A549 (cell line): ENCODE data around the gene TMEM86B.

Experiments
- CEBPB ChIP-seq, 2 experiments: fragments of >200 bp in 1 of 2; sonication (Bioruptor Twin) in 1 of 2; formaldehyde crosslinking in 1 of 2; IDR thresholded peaks; 2 replicates each; pipeline ENCODE4 v1.6.1; 2012 to 2016
- EHMT2 ChIP-seq: fragments of 200-600 bp; sonication (generic); IDR thresholded peaks from 2 replicates; pipeline ENCODE4 v1.6.1; 2016; ENCODE audit warnings: antibody characterized with exemption, low read depth, mild to moderate bottlenecking, moderate library complexity
- EP300 ChIP-seq, 2 experiments: fragments of >200 bp; sonication (Bioruptor Twin); formaldehyde crosslinking; IDR thresholded peaks; 2 replicates in 1 of 2; 3 replicates in 1 of 2; pipeline ENCODE4 v1.6.1; 2016 to 2017
- FOXS1 ChIP-seq: fragments of 250-450 bp; sonication (Bioruptor Pico); IDR thresholded peaks from 2 replicates; pipeline ENCODE4 v1.5.0; 2020; ENCODE audit warnings: mild to moderate bottlenecking, moderate library complexity
- JUNB ChIP-seq: fragments of >200 bp; sonication (Bioruptor Twin); formaldehyde crosslinking; IDR thresholded peaks from 2 replicates; pipeline ENCODE4 v1.6.1; 2016
- MAFK ChIP-seq: fragments of 450-650 bp; IDR thresholded peaks from 2 replicates; pipeline ENCODE4 v1.6.1; 2014; ENCODE audit not compliant: partially characterized antibody
- NFE2L2 ChIP-seq: fragments of 150-350 bp; conservative IDR thresholded peaks from 2 replicates; pipeline ENCODE4 v1.6.1; 2014; ENCODE audit warnings: low read length
- POLR2A ChIP-seq: IDR thresholded peaks from 2 replicates; pipeline ENCODE4 v1.6.1; 2012; ENCODE audit warnings: mild to moderate bottlenecking, low read length
- SMC3 ChIP-seq: fragments of >200 bp; sonication (Bioruptor Twin); formaldehyde crosslinking; IDR thresholded peaks from 3 replicates; pipeline ENCODE4 v1.6.1; 2018; ENCODE audit warnings: inconsistent platforms
- TP53 ChIP-seq: fragments of 250-450 bp; sonication (Bioruptor Pico); IDR thresholded peaks from 2 replicates; pipeline ENCODE4 v1.5.0; 2021; ENCODE audit warnings: mild to moderate bottlenecking, moderate library complexity
- ZNF302 ChIP-seq: fragments of 250-450 bp; sonication (Bioruptor Pico); IDR thresholded peaks from 2 replicates; pipeline ENCODE4 v1.9.0; 2021; ENCODE audit warnings: inconsistent platforms, mild to moderate bottlenecking, moderate library complexity
- TF ChIP-seq, protein P1 (sequence below): fragments of 450-650 bp; IDR thresholded peaks from 2 replicates; pipeline ENCODE4 v1.6.1; 2014; ENCODE audit warnings: antibody characterized with exemption
- TF ChIP-seq, protein P2 (sequence below): fragments of >200 bp; sonication (Bioruptor Twin); formaldehyde crosslinking; IDR thresholded peaks from 3 replicates; pipeline ENCODE4 v1.5.1; 2016
- TF ChIP-seq, protein P3 (sequence below): fragments of 200-600 bp; sonication (generic); IDR thresholded peaks from 2 replicates; pipeline ENCODE4 v1.6.1; 2016; ENCODE audit warnings: antibody characterized with exemption, mild to moderate bottlenecking, moderate library complexity

DNA sequence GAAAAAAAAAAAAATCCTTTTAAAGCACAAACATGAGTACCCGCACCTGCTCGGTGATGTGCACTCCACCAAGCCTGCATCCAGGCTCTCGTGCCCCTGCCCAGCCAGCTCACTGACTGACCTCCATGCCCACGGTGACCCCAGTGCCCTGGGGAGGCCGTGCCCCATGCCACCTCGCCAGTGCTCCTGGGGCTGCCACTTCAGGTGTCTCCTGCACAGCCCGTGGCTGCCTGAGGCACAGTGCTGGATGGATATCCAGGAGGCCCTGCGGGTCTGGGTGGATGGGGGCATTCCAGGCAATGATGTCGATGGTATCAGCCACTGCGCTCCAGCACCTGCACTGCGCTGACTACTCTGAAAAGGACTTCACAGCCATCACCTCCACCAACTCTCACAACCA is 21.3 kb upstream of the TMEM86B start:
- TF ChIP-seq, protein P1, sequence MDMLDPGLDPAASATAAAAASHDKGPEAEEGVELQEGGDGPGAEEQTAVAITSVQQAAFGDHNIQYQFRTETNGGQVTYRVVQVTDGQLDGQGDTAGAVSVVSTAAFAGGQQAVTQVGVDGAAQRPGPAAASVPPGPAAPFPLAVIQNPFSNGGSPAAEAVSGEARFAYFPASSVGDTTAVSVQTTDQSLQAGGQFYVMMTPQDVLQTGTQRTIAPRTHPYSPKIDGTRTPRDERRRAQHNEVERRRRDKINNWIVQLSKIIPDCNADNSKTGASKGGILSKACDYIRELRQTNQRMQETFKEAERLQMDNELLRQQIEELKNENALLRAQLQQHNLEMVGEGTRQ, result no peak
- TF ChIP-seq NFE2L2 (no peak), TP53 (CRISPR knock-in tag) (no peak), SMC3 (no peak), POLR2A (no peak), CEBPB (IDR thresholded peaks at IDR 0.05) (no peak), EP300 (IDR thresholded peaks at IDR 0.05) (no peak), EHMT2 (no peak), MAFK (no peak), JUNB (no peak), FOXS1 (CRISPR knock-in tag) (no peak), ZNF302 (CRISPR knock-in tag) (no peak)
- TF ChIP-seq, protein P2, sequence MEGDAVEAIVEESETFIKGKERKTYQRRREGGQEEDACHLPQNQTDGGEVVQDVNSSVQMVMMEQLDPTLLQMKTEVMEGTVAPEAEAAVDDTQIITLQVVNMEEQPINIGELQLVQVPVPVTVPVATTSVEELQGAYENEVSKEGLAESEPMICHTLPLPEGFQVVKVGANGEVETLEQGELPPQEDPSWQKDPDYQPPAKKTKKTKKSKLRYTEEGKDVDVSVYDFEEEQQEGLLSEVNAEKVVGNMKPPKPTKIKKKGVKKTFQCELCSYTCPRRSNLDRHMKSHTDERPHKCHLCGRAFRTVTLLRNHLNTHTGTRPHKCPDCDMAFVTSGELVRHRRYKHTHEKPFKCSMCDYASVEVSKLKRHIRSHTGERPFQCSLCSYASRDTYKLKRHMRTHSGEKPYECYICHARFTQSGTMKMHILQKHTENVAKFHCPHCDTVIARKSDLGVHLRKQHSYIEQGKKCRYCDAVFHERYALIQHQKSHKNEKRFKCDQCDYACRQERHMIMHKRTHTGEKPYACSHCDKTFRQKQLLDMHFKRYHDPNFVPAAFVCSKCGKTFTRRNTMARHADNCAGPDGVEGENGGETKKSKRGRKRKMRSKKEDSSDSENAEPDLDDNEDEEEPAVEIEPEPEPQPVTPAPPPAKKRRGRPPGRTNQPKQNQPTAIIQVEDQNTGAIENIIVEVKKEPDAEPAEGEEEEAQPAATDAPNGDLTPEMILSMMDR, result no peak
- TF ChIP-seq, protein P3, sequence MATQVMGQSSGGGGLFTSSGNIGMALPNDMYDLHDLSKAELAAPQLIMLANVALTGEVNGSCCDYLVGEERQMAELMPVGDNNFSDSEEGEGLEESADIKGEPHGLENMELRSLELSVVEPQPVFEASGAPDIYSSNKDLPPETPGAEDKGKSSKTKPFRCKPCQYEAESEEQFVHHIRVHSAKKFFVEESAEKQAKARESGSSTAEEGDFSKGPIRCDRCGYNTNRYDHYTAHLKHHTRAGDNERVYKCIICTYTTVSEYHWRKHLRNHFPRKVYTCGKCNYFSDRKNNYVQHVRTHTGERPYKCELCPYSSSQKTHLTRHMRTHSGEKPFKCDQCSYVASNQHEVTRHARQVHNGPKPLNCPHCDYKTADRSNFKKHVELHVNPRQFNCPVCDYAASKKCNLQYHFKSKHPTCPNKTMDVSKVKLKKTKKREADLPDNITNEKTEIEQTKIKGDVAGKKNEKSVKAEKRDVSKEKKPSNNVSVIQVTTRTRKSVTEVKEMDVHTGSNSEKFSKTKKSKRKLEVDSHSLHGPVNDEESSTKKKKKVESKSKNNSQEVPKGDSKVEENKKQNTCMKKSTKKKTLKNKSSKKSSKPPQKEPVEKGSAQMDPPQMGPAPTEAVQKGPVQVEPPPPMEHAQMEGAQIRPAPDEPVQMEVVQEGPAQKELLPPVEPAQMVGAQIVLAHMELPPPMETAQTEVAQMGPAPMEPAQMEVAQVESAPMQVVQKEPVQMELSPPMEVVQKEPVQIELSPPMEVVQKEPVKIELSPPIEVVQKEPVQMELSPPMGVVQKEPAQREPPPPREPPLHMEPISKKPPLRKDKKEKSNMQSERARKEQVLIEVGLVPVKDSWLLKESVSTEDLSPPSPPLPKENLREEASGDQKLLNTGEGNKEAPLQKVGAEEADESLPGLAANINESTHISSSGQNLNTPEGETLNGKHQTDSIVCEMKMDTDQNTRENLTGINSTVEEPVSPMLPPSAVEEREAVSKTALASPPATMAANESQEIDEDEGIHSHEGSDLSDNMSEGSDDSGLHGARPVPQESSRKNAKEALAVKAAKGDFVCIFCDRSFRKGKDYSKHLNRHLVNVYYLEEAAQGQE, result no peak
